Measurements from ENCODE around the gene KDM3A.

Gene KDM3A

GRCh38 chr2:86523491-86523890 lies 82.3 kb downstream of the KDM3A start:
- DNase-seq: no peak

- DNase-seq: no peak
Measured at GRCh38 chr2:86525421-86526340, 84.5 kb downstream of the KDM3A start.

GRCh38 chr2:86533589-86533988 lies 92.4 kb downstream of the KDM3A start:
- DNase-seq: no peak

GRCh38 chr2:86541334-86541733 lies 100.2 kb downstream of the KDM3A start:
- no peak for DNase-seq

Measured in kidney glomerular epithelial cell (primary cell).